Prostate gland (tissue), 2 donors: ENCODE results near the gene BMERB1. TPM values are rescaled to one million over a fixed set of nuclear protein-coding genes. Genes with fewer than 3 reads are reported as not detected.

Source experiments
- DNase-seq: peaks from one replicate; pipeline ENCODE4 v3.0.0-alpha.2; 2019; ENCODE audit warnings: low spot score
- H3K27ac ChIP-seq, 2 donors: fragments of 200-600 bp; sonication (generic); 2 replicates each; pipeline ENCODE4 v1.5.1; 2017 to 2019
- H3K27me3 ChIP-seq: fragments of 200-600 bp; sonication (generic); replicated peaks from 2 replicates; pipeline ENCODE4 v1.5.1; 2019; ENCODE audit not compliant: insufficient read depth
- H3K36me3 ChIP-seq, 2 donors: fragments of 200-600 bp; sonication (generic); 1 replicate in 1 of 2; 2 replicates in 1 of 2; pipeline versions ENCODE4 v1.5.1 to v1.8.1; 2017 to 2019
- H3K4me1 ChIP-seq: fragments of 200-600 bp; sonication (generic); replicated peaks from 2 replicates; pipeline ENCODE4 v1.5.1; 2019
- H3K4me3 ChIP-seq, 2 donors: fragments of 200-600 bp; sonication (generic); 2 replicates each; pipeline ENCODE4 v1.5.1; 2017 to 2019
- H3K9me3 ChIP-seq: fragments of 200-600 bp; sonication (generic); 2 replicates; pipeline ENCODE4 v1.5.1; 2017
- POLR2A ChIP-seq: fragments of 450-650 bp; IDR thresholded peaks from one replicate; pipeline ENCODE4 v1.6.1; 2016; ENCODE audit warnings: antibody characterized with exemption, mild to moderate bottlenecking
- POLR2AphosphoS5 ChIP-seq: sonication (generic); formaldehyde crosslinking; IDR thresholded peaks from one replicate; pipeline ENCODE4 v1.6.1; 2017; ENCODE audit warnings: antibody characterized with exemption
- WGBS: methylation state at CpG from one replicate; pipeline ENCODE4 v1.1.5; 2018; 5-methylcytosine and 5-hydroxymethylcytosine counted together
- intact Hi-C: fragments of 100-400 bp; cut with DNase I; formaldehyde crosslinking; loops from one replicate; pipeline ENCODE4 v1.14.2; 2022
- total RNA-seq, 2 donors: library from RNA; depleted of rRNA; stranded (reverse); fragments of >200 nt; gene quantifications; one replicate each; pipeline ENCODE4 v1.1.0, GENCODE V29; 2016
- TF ChIP-seq, protein P1 (sequence below), 4 experiments: fragments of 200-600 bp in 2 of 4; fragments of 450-650 bp in 2 of 4; sonication (generic) in 2 of 4; IDR thresholded peaks; 1 replicate in 3 of 4; 2 replicates in 1 of 4; pipeline ENCODE4 v1.5.1; 2016 to 2019; ENCODE audit warnings: antibody characterized with exemption in 4 of 4, mild to moderate bottlenecking in 2 of 4, moderate library complexity in 2 of 4

BMERB1 gene
- total RNA-seq, 2 donors from 2014 or later: 49.1 to 51.1 TPM

GRCh38 chr16:15482748-15483298, 48.4 kb downstream of the BMERB1 start:
- intact Hi-C loops: loop anchor here (5.0 kb wide), 1 partner anchor 44 kb away; no protein-coding TSS in a partner anchor
- WGBS: 97% methylated on average over 7 of the region's 7 CpGs
- no peaks in the 10 kb centered on the region for H3K4me1 ChIP-seq

DNA sequence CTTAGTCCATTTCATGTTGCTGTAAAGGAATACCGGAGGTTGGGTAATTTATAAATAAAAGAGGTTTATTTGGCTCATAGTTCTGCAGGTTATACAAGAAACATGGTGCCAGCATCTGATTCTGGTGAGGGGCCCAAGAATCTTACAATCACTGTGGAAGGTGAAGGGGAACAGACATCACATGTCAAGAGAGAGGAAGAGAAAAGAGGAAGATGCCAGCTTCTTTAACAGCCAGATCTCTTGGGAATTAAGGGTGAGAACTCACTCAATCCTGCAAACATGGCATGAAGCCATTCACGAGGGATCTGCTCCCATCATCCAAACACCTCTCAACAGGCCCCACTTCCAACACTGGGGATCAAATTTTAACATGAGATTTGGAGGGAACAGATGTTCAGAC, 49.5 kb downstream of the BMERB1 start:
- H3K27me3 ChIP-seq: no peaks in the 10 kb centered on the region
- no peak for DNase-seq
- no peaks in the 10 kb centered on the region for H3K4me1 ChIP-seq
- intact Hi-C loops: loop anchor here (5.0 kb wide), 1 partner anchor 43 kb away; no protein-coding TSS in a partner anchor
- no peak overlapping the region for H3K27ac ChIP-seq
- H3K4me3 ChIP-seq: no peak overlapping the region
- H3K36me3 ChIP-seq: no peaks in the 10 kb centered on the region
- 69% methylated on average over 2 of the region's 2 CpGs for WGBS
- no peaks in the 10 kb centered on the region for H3K9me3 ChIP-seq
- TF ChIP-seq POLR2AphosphoS5: no peak
- no peak for TF ChIP-seq POLR2A
- TF ChIP-seq, protein P1, sequence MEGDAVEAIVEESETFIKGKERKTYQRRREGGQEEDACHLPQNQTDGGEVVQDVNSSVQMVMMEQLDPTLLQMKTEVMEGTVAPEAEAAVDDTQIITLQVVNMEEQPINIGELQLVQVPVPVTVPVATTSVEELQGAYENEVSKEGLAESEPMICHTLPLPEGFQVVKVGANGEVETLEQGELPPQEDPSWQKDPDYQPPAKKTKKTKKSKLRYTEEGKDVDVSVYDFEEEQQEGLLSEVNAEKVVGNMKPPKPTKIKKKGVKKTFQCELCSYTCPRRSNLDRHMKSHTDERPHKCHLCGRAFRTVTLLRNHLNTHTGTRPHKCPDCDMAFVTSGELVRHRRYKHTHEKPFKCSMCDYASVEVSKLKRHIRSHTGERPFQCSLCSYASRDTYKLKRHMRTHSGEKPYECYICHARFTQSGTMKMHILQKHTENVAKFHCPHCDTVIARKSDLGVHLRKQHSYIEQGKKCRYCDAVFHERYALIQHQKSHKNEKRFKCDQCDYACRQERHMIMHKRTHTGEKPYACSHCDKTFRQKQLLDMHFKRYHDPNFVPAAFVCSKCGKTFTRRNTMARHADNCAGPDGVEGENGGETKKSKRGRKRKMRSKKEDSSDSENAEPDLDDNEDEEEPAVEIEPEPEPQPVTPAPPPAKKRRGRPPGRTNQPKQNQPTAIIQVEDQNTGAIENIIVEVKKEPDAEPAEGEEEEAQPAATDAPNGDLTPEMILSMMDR (IDR thresholded peaks at IDR 0.05): no peak

More at GRCh38 chr16:15482748-15483298, 48.4 kb downstream of the BMERB1 start:
- Histone ChIP-seq H3K9me3 (no peaks in the 10 kb centered on the region), H3K36me3 (no peaks in the 10 kb centered on the region), H3K27me3 (no peaks in the 10 kb centered on the region), H3K4me3 (no peak overlapping the region), H3K27ac (no peak overlapping the region)
- no peak for DNase-seq
- no peak for TF ChIP-seq POLR2AphosphoS5
- TF ChIP-seq, protein P1 (IDR thresholded peaks at IDR 0.05): no peak
- TF ChIP-seq POLR2A: no peak

GRCh38 chr16:15484662-15485061, 50.3 kb downstream of the BMERB1 start:
- WGBS: 75% methylated on average over 5 of the region's 5 CpGs
- H3K36me3 ChIP-seq: no peaks in the 10 kb centered on the region
- no peak overlapping the region for H3K27ac ChIP-seq
- no peaks in the 10 kb centered on the region for H3K4me1 ChIP-seq
- intact Hi-C loops: loop anchor here (5.0 kb wide), 1 partner anchor 43 kb away; no protein-coding TSS in a partner anchor
- no peak overlapping the region for H3K4me3 ChIP-seq
- TF ChIP-seq POLR2A: no peak
- TF ChIP-seq, protein P1 (IDR thresholded peaks at IDR 0.05): no peak
- no peak for TF ChIP-seq POLR2AphosphoS5
- H3K27me3 ChIP-seq: no peaks in the 10 kb centered on the region
- no peak for DNase-seq
- no peaks in the 10 kb centered on the region for H3K9me3 ChIP-seq

GRCh38 chr16:15485175-15485574, 50.8 kb downstream of the BMERB1 start:
- no peaks in the 10 kb centered on the region for H3K9me3 ChIP-seq
- H3K4me1 ChIP-seq: no peaks in the 10 kb centered on the region
- H3K27me3 ChIP-seq: no peaks in the 10 kb centered on the region
- intact Hi-C loops: no loop called here
- H3K36me3 ChIP-seq: no peaks in the 10 kb centered on the region
- no peak overlapping the region for H3K27ac ChIP-seq
- TF ChIP-seq POLR2A: no peak
- no peak for TF ChIP-seq POLR2AphosphoS5
- TF ChIP-seq, protein P1 (IDR thresholded peaks at IDR 0.05): no peak
- 95% methylated on average over 5 of the region's 5 CpGs for WGBS
- DNase-seq: no peak
- no peak overlapping the region for H3K4me3 ChIP-seq

GRCh38 chr16:15486661-15487060, 52.3 kb downstream of the BMERB1 start:
- Histone ChIP-seq H3K4me1 (no peaks in the 10 kb centered on the region), H3K27me3 (no peaks in the 10 kb centered on the region), H3K27ac (no peak overlapping the region), H3K4me3 (no peak overlapping the region), H3K36me3 (no peaks in the 10 kb centered on the region), H3K9me3 (no peaks in the 10 kb centered on the region)
- WGBS: 88% methylated on average over 1 of the region's 1 CpG
- DNase-seq: no peak
- TF ChIP-seq, protein P1 (IDR thresholded peaks at IDR 0.05): no peak
- TF ChIP-seq POLR2AphosphoS5 (no peak), POLR2A (no peak)
- intact Hi-C loops: no loop called here
